B cell (primary cell): ENCODE results near the gene SEC31B. TPM values are rescaled to one million over a fixed set of nuclear protein-coding genes. Genes with fewer than 3 reads are reported as not detected.

Source experiments
- ATAC-seq: fragments of 200-7000 bp; cut with Tn5 transposase; one replicate; pipeline ENCODE4 v1.10.0; 2021; ENCODE audit warnings: low read depth, mild to moderate bottlenecking, moderate number of reproducible peaks, moderate library complexity
- CTCF ChIA-PET: fragments of 350-600 bp; sonication (Branson Sonifier 250); formaldehyde crosslinking; loops from one replicate; lab custom pipeline; 2021; ENCODE audit warnings: antibody characterized with exemption, inconsistent platforms; lab: Charles Lee
- POLR2A ChIA-PET: fragments of 350-600 bp; sonication (Branson Sonifier 250); formaldehyde crosslinking; loops from one replicate; lab custom pipeline; 2021; ENCODE audit warnings: antibody characterized with exemption; lab: Charles Lee
- DNase-seq: peaks from one replicate; pipeline ENCODE4 v3.0.0; 2013
- H2AFZ ChIP-seq: 2 replicates; pipeline ENCODE4 v1.6.1; 2012; ENCODE audit warnings: mild to moderate bottlenecking, low read depth, low read length; ENCODE audit not compliant: insufficient read depth, poor library complexity, severe bottlenecking
- H3K27ac ChIP-seq, 2 donors: 1 replicate in 1 of 2; 2 replicates in 1 of 2; pipeline ENCODE4 v1.5.1; 2012 to 2013; ENCODE audit warnings: low read length in 2 of 2, mild to moderate bottlenecking in 2 of 2, moderate library complexity in 1 of 2
- H3K27me3 ChIP-seq, 4 experiments: fragments of 200-600 bp in 1 of 4; sonication (generic) in 1 of 4; replicated peaks in 1 of 4; 1 replicate in 2 of 4; 2 replicates in 2 of 4; pipeline versions ENCODE4 v1.6.1 to v1.7.0; 2013 to 2016; ENCODE audit warnings: low read length in 3 of 4, mild to moderate bottlenecking in 2 of 4, mixed read lengths in 1 of 4, moderate library complexity in 1 of 4; ENCODE audit not compliant: insufficient read depth in 4 of 4, control insufficient read depth in 3 of 4; ENCODE audit errors: control extremely low read depth in 1 of 4
- H3K36me3 ChIP-seq, 2 experiments: replicated peaks in 1 of 2; 1 replicate in 1 of 2; 2 replicates in 1 of 2; pipeline versions ENCODE4 v1.6.1 to v1.7.1; 2013; ENCODE audit warnings: low read length in 1 of 2; ENCODE audit not compliant: insufficient read depth in 2 of 2, control insufficient read depth in 1 of 2; ENCODE audit errors: control extremely low read depth in 1 of 2, extremely low read depth in 1 of 2
- H3K4me1 ChIP-seq, 2 donors: fragments of 200-600 bp in 1 of 2; sonication (generic) in 1 of 2; 1 replicate in 1 of 2; 2 replicates in 1 of 2; pipeline versions ENCODE4 v1.5.1 to v1.6.1; 2013 to 2017; ENCODE audit warnings: low read length in 2 of 2; ENCODE audit not compliant: control insufficient read depth in 2 of 2, insufficient read depth in 2 of 2
- H3K4me2 ChIP-seq: replicated peaks from 2 replicates; pipeline ENCODE3; 2012; ENCODE audit warnings: mild to moderate bottlenecking, low read depth, low read length; ENCODE audit not compliant: poor library complexity, severe bottlenecking
- H3K4me3 ChIP-seq, 5 experiments: fragments of 200-600 bp in 1 of 5; sonication (generic) in 1 of 5; 1 replicate in 3 of 5; 2 replicates in 2 of 5; pipeline versions ENCODE4 v1.5.1 to v1.7.0; 2011 to 2016; ENCODE audit warnings: low read length in 4 of 5, mild to moderate bottlenecking in 4 of 5, low read depth in 2 of 5, control low read depth in 1 of 5, moderate library complexity in 1 of 5; ENCODE audit not compliant: insufficient read depth in 1 of 5; ENCODE audit errors: control extremely low read depth in 1 of 5, extremely low read depth in 1 of 5
- H3K79me2 ChIP-seq: fragments of 200-600 bp; sonication (generic); one replicate; pipeline ENCODE4 v1.6.0; 2016; ENCODE audit warnings: low read length; ENCODE audit not compliant: control insufficient read depth, insufficient read depth
- H3K9ac ChIP-seq: fragments of 200-600 bp; sonication (generic); 2 replicates; pipeline ENCODE4 v1.6.1; 2017; ENCODE audit warnings: mild to moderate bottlenecking, low read length, moderate library complexity
- H3K9me3 ChIP-seq, 3 donors: one replicate each; pipeline versions ENCODE4 v1.6.1 to v1.7.1; 2013; ENCODE audit warnings: low read length in 2 of 3; ENCODE audit not compliant: control insufficient read depth in 2 of 3, insufficient read depth in 1 of 3; ENCODE audit errors: control extremely low read depth in 1 of 3
- H4K20me1 ChIP-seq: 2 replicates; pipeline ENCODE4 v1.6.0; 2012; ENCODE audit warnings: mild to moderate bottlenecking, low read length; ENCODE audit not compliant: insufficient read depth, control insufficient read depth, poor library complexity, severe bottlenecking
- H3K27ac Mint-ChIP-seq: one replicate; pipeline ENCODE4 v1.8.0; 2021; ENCODE audit warnings: mixed read lengths
- H3K27me3 Mint-ChIP-seq: one replicate; pipeline ENCODE4 v1.8.0; 2021; ENCODE audit warnings: mixed read lengths
- H3K4me1 Mint-ChIP-seq: one replicate; pipeline ENCODE4 v1.8.0; 2021; ENCODE audit warnings: mixed read lengths
- H3K4me3 Mint-ChIP-seq: one replicate; pipeline ENCODE4 v1.8.0; 2021; ENCODE audit warnings: mixed read lengths
- H3K9me3 Mint-ChIP-seq: one replicate; pipeline ENCODE4 v1.8.0; 2022; ENCODE audit warnings: mixed read lengths; ENCODE audit not compliant: insufficient read depth
- EZH2 ChIP-seq: IDR thresholded peaks from 2 replicates; pipeline ENCODE4 v1.6.1; 2012; ENCODE audit warnings: borderline replicate concordance, low read depth, mild to moderate bottlenecking, moderate library complexity, low read length; ENCODE audit not compliant: insufficient read depth, poor library complexity, severe bottlenecking
- WGBS: methylation state at CpG from one replicate; pipeline ENCODE4 v1.1.5; 2013; ENCODE audit warnings: missing lambda C conversion rate; ENCODE audit not compliant: insufficient coverage; 5-methylcytosine and 5-hydroxymethylcytosine counted together
- intact Hi-C: fragments of 100-400 bp; cut with micrococcal nuclease; formaldehyde crosslinking; loops from one replicate; pipeline ENCODE4 v1.10.0; 2022
- polyA plus RNA-seq: library from polyadenylated mRNA; depleted of rRNA; stranded (reverse); fragments of >200 nt; gene quantifications from 2 replicates; pipeline ENCODE4 v1.2.3, GENCODE V29; 2012
- total RNA-seq, 2 donors: library from RNA; stranded (reverse); fragments of 120-200 nt in 1 of 2; gene quantifications; 1 replicate in 1 of 2; 2 replicates in 1 of 2; pipeline versions ENCODE4 v1.2.3 to v1.2.4, GENCODE V29; 2013 to 2022
- TF ChIP-seq, protein P1 (sequence below): fragments of 200-600 bp; IDR thresholded peaks from one replicate; pipeline ENCODE4 v1.8.0; 2022; ENCODE audit warnings: antibody characterized with exemption, mild to moderate bottlenecking

The SEC31B gene
- total and polyA plus RNA-seq, 2 donors (not counting 1 experiment from before 2014, with no cell fraction given) = 36.3 to 45.7 TPM

DNA sequence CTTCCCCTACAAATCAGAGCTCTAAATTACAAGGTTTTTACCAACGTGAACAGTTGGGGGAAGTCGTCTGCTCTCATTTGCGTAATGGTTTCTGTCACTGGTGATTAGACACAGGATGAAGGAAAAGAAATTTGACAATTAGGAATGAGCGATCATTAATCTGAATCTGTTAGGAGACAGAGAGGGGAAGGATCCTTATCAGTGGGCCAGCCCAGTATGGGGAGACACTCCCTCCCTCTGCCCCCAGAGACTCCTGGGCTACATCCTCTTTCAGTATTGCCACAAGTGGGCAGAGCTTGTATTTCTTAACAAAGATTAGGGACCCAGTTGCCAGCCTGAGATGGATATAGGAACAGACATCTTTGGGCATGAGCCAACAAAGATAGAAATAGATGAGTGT is 31.5 kb upstream of the SEC31B start:
- Histone ChIP-seq H3K9me3 (no peaks in the 10 kb centered on the region), H3K27ac (no peak overlapping the region), H3K27me3 (no peaks in the 10 kb centered on the region), H3K4me1 (peaks cover 0 to 13% of the 10 kb centered on the region in 2 donors), H3K4me2 (no peak overlapping the region), H4K20me1 (no peaks in the 10 kb centered on the region), H3K36me3 (peaks cover 0 to 46% of the 10 kb centered on the region in 2 experiments), H3K9ac (no peak overlapping the region), H3K79me2 (no peaks in the 10 kb centered on the region), H3K4me3 (no peak overlapping the region), H2AFZ (no peak overlapping the region)
- no CpG with 5 or more reads among the region's 4 CpGs for WGBS
- H3K9me3 Mint-ChIP-seq = no peaks in the 10 kb centered on the region
- ChIA-PET POLR2A (no interaction called here), CTCF (no interaction called here)
- intact Hi-C loops = no loop called here
- DNase-seq (no peak), ATAC-seq (peak; percentile 43)
- no peak overlapping the region for H3K4me3 Mint-ChIP-seq
- H3K4me1 Mint-ChIP-seq = peaks cover 25% of the 10 kb centered on the region
- TF ChIP-seq EZH2 = no peak
- TF ChIP-seq, protein P1, sequence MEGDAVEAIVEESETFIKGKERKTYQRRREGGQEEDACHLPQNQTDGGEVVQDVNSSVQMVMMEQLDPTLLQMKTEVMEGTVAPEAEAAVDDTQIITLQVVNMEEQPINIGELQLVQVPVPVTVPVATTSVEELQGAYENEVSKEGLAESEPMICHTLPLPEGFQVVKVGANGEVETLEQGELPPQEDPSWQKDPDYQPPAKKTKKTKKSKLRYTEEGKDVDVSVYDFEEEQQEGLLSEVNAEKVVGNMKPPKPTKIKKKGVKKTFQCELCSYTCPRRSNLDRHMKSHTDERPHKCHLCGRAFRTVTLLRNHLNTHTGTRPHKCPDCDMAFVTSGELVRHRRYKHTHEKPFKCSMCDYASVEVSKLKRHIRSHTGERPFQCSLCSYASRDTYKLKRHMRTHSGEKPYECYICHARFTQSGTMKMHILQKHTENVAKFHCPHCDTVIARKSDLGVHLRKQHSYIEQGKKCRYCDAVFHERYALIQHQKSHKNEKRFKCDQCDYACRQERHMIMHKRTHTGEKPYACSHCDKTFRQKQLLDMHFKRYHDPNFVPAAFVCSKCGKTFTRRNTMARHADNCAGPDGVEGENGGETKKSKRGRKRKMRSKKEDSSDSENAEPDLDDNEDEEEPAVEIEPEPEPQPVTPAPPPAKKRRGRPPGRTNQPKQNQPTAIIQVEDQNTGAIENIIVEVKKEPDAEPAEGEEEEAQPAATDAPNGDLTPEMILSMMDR = no peak
- H3K27ac Mint-ChIP-seq = no peak overlapping the region
- H3K27me3 Mint-ChIP-seq = no peaks in the 10 kb centered on the region

DNA sequence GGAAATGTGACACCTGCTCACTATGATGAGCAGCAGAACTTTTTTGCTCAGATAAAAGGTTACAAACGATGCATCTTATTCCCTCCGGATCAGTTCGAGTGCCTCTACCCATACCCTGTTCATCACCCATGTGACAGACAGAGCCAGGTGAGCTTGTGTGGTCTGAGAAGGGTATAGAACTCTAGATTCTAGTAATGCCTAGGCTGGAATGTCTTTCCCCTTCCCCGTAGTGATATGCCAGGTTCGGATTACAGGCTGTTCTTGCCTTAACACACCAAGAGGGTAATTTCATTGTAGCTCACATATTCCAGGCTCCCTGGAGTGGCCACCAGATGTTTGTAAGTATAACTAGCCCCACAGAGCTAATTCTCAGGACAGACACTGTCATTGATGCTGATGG is 25.3 kb upstream of the SEC31B start:
- POLR2A ChIA-PET = no interaction called here

More for the DNA sequence above, 25.3 kb upstream of the SEC31B start:
- TF ChIP-seq, protein P1 = no peak
- TF ChIP-seq EZH2 = no peak
- no peaks in the 10 kb centered on the region for H3K27me3 ChIP-seq
- ATAC-seq (no peak), DNase-seq (no peak)
- no peaks in the 10 kb centered on the region for H3K9me3 ChIP-seq
- intact Hi-C loops = no loop called here
- H3K4me1 ChIP-seq = no peaks in the 10 kb centered on the region
- no peak overlapping the region for H3K27ac Mint-ChIP-seq
- no peak overlapping the region for H3K4me2 ChIP-seq
- H4K20me1 ChIP-seq = peaks cover 29% of the 10 kb centered on the region
- WGBS = no CpG with 5 or more reads among the region's 5 CpGs
- H3K36me3 ChIP-seq = peaks cover 7 to 89% of the 10 kb centered on the region in 2 experiments
- H3K9ac ChIP-seq = no peak overlapping the region
- peaks cover 16% of the 10 kb centered on the region for H3K79me2 ChIP-seq
- H2AFZ ChIP-seq = no peak overlapping the region
- H3K27me3 Mint-ChIP-seq = no peaks in the 10 kb centered on the region
- H3K4me3 ChIP-seq = no peak overlapping the region
- H3K4me1 Mint-ChIP-seq = peaks cover 2% of the 10 kb centered on the region
- no peak overlapping the region for H3K27ac ChIP-seq
- CTCF ChIA-PET = interaction anchor here (1.1 to 1.3 kb wide), 2 partner anchors 10 to 17 kb away, joined by 3 to 5 read pairs; no protein-coding TSS in a partner anchor
- H3K9me3 Mint-ChIP-seq = no peaks in the 10 kb centered on the region
- H3K4me3 Mint-ChIP-seq = no peak overlapping the region
